Fibroblast of lung (primary cell): ENCODE results near the gene TTC31.

ENCODE experiments used
- EZH2 ChIP-seq: IDR thresholded peaks from 2 replicates; pipeline ENCODE4 v1.5.1; 2012; ENCODE audit warnings: low read length, control low read depth, mild to moderate bottlenecking; ENCODE audit errors: missing control alignments
- TF ChIP-seq, protein P1 (sequence below), 2 donors: IDR thresholded peaks in 1 of 2; conservative IDR thresholded peaks in 1 of 2; 1 replicate in 1 of 2; 2 replicates in 1 of 2; pipeline ENCODE4 v1.5.1; 2011 to 2012; ENCODE audit warnings: low read length in 2 of 2, control low read depth in 1 of 2, inconsistent platforms in 1 of 2, low read depth in 1 of 2, mild to moderate bottlenecking in 1 of 2

DNA sequence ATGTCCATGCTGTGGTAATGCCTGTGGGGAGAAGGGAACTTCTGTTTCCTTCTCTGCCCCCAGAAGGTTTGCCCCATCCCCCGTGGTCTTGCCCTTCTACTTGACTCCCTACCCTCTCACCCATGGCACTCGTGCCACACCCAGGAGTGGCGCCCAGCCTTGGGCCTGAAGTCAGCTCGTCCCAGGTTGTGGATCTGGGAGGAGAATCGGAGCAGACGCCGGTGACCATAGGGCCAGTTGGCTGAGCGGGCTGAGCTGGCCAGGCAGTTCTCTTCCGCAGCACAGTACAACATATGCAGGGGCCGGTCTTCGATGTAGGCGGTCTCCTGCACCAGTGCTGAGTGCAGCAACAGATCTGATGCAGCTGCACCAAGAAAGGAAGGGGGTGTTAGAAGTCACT lies 51.5 kb downstream of the TTC31 start:
- TF ChIP-seq, protein P1, sequence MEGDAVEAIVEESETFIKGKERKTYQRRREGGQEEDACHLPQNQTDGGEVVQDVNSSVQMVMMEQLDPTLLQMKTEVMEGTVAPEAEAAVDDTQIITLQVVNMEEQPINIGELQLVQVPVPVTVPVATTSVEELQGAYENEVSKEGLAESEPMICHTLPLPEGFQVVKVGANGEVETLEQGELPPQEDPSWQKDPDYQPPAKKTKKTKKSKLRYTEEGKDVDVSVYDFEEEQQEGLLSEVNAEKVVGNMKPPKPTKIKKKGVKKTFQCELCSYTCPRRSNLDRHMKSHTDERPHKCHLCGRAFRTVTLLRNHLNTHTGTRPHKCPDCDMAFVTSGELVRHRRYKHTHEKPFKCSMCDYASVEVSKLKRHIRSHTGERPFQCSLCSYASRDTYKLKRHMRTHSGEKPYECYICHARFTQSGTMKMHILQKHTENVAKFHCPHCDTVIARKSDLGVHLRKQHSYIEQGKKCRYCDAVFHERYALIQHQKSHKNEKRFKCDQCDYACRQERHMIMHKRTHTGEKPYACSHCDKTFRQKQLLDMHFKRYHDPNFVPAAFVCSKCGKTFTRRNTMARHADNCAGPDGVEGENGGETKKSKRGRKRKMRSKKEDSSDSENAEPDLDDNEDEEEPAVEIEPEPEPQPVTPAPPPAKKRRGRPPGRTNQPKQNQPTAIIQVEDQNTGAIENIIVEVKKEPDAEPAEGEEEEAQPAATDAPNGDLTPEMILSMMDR (conservative IDR thresholded peaks at IDR 0.05 in 1 of 2, IDR thresholded peaks at IDR 0.05 in 1 of 2; ENCODE audit: low read depth in 1 of 2, low read length in 2 of 2) = no peak
- TF ChIP-seq EZH2 = no peak
